Fibroblast of pulmonary artery (primary cell): Measurements from ENCODE around the gene ASF1A.
A peak's percentile ranks its signal among the peaks of the same experiment; 100 is the strongest.

Experiments
- DNase-seq: peaks from one replicate; pipeline ENCODE4 v3.0.0-alpha.2; 2010; ENCODE audit warnings: low read depth
- H3K4me3 ChIP-seq: replicated peaks from 2 replicates; pipeline ENCODE4 v1.5.1; 2011; ENCODE audit warnings: low read depth, mild to moderate bottlenecking, control low read depth, low read length, moderate library complexity
- TF ChIP-seq, protein P1 (sequence below): IDR thresholded peaks from 2 replicates; pipeline ENCODE4 v1.5.1; 2011; ENCODE audit warnings: mild to moderate bottlenecking, control low read depth, low read length, inconsistent platforms; ENCODE audit errors: missing control alignments

The ASF1A gene

DNA sequence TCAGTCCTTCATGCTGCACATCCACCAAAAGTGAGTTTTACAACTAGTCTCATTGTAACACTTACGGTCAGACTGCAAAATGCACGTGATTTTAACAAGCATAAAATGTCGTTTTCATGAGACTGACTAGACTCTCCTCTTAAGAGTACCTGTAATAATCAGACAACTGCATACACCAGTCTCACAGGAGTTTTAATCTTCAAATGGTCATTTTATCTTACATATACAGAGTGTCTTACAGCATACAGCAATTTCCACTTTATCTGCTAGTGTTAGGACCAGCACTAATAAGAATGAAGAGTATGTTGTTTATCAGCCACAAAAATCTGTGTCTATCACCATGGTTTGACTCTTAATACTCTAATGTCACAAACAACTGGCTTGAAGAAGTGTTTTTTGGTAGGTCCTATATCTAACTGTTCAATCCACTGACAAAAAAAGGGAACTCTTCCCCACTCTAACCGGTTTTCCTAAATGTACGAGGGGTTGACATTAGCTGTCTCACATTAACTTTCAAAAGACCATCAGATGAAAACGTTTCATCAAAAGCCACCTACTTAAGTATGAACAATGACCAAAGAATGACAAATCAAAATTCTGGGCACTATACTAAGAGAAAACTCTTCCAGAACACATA is 1.5 kb upstream of the ASF1A start:
- no peak for DNase-seq
- TF ChIP-seq, protein P1, sequence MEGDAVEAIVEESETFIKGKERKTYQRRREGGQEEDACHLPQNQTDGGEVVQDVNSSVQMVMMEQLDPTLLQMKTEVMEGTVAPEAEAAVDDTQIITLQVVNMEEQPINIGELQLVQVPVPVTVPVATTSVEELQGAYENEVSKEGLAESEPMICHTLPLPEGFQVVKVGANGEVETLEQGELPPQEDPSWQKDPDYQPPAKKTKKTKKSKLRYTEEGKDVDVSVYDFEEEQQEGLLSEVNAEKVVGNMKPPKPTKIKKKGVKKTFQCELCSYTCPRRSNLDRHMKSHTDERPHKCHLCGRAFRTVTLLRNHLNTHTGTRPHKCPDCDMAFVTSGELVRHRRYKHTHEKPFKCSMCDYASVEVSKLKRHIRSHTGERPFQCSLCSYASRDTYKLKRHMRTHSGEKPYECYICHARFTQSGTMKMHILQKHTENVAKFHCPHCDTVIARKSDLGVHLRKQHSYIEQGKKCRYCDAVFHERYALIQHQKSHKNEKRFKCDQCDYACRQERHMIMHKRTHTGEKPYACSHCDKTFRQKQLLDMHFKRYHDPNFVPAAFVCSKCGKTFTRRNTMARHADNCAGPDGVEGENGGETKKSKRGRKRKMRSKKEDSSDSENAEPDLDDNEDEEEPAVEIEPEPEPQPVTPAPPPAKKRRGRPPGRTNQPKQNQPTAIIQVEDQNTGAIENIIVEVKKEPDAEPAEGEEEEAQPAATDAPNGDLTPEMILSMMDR, result no peak
- peak overlapping the region; percentile 65 for H3K4me3 ChIP-seq

DNA sequence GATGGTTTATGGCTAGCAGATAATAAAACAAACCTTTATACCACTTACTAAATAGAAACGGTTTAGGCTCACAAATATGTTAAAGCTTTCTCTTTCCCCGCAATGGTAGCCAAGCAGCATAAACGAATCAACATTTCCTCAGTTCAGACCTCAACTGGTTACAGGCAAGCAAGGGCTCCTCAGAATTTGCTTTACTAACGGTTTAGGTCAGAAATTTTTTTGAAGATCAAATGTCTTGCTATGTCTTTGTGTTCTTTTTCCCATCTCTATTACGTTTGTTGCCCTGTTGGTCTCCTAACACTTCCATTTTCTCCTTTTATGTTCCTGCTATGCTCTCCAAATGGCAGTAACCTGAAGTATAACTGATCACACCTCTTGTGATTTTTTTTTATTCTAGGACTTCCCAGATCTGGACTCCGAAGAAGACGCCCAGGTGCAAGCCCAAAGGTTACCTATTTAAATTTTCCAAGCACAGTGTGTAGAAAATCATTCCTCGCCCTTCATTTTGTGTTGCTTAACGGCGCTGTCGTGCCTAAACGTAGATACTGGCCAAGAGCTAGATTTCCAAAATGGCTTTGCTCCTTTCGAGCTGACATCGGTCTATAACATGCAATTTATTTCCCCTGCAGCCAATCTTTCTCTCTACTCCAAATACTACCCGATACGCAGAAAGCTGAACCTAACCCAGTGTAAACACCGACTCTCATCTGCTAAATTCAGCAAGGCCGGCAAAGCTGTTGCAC is 717 bp upstream of the ASF1A start:
- peak; percentile 83 for DNase-seq
- peak overlapping the region; percentile 65 for H3K4me3 ChIP-seq
- TF ChIP-seq, protein P1, result no peak

DNA sequence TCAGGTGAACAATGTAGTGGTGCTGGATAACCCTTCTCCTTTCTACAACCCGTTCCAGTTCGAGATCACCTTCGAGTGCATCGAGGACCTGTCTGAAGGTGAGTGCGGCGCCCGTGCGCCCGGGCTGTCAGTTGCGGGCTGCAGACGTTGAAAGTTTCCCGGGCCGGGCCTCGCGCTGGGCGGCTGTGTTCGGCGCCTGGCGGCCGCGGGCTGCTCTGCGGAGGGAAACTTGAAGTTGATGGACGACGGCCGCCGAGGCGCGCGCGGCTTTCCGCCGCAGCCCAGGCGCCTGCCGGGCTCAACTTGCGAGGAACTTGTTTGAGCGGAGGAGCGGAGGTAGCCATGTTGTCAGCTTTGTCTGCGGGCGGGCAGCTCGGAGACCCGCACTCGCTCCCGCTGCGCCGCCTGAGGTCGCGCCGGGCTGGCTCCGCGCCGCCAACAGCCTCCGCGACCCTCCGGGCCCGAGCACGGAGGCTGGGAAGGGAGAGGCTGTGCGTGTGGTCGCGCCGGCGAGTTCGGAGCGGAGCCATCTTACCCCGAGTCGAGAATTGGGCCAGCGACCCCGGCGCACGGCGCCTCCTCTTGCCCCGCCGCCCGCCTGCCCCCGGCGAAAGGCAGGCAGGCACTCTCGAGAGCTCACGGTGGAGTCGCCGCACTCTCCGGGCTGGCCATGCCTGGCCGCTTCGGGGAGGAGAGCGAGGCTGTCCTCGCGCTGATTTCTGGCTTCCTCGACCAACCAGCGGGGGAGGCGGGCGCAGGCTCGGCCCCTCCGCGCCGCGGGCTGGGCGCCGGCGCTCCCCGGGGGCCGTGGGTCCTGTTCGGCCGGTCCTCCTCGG is 691 bp downstream of the ASF1A start:
- H3K4me3 ChIP-seq, result peak overlapping the region; percentile 81
- TF ChIP-seq, protein P1, result no peak
- peak; percentile 71 for DNase-seq

DNA sequence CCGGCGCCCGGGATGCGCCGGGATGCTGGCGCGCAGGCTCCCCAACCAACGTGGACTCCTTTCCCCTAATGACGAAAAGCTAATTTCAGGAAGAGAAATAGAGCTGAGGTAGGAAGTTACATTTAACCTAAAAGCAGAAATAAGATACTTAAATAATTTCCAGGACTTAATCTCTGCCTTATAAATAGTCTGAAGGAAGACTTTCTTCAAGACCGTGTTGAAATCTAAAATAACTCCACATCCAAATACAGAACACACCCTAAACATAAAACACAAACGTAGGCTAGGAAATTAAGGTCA is 1.3 kb downstream of the ASF1A start:
- no peak for DNase-seq
- H3K4me3 ChIP-seq, result peak overlapping the region; percentile 81
- TF ChIP-seq, protein P1, result no peak

DNA sequence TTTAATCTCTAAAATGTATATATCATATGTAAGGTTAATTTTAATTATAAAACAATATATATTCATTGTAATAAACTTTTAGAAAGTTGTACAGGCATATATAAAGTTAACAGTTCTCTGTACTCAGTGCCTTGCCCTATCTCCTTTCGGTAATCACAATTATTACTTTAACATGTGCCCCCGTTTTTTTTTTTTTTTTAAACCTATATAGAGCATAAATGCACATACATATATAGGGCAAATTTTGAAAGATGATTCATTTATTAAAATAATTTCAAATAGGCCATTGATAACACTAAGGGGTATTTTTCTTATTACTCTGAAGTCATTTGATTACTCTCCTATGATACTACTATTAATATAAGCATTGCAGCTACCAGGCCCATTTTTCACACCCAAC is 1.9 kb downstream of the ASF1A start:
- DNase-seq, result no peak
- peak overlapping the region; percentile 81 for H3K4me3 ChIP-seq
- TF ChIP-seq, protein P1, result no peak

DNA sequence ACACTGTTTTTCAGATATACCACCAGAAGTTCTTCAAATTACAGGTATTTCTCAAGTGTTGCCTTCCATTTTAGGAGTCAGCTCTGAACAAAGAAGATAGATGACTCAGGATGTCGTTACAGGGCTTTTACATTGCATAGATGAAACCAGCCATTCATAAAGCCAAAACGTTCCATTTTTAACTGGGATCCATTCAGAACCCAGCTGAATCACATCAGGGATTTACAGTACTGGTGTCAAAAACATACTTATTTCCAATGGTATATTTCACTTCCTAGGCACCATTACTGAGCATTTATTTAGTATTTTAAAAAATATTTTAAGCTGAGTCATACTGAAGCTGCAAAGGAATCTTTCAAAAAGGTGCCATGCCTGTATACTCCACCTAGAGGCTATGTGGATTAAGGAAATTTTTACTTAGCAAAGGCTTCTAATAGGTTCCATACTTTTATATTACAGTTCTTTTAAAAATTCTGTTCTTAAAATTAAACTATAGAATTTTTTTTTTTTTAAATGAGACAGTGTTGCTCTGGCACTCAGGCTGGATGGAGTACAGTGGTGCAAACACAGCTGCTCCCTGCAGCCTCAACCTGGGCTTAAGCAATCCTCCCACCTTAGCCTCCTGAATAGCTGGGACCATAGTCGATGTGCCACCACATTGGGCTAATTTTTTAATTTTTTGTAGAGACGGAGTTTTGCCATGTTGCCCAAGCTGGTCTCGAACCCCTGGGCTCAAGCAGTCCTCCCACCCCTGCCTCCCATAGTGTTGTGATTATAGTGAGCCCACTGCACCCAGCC is 2.6 kb downstream of the ASF1A start:
- DNase-seq, result peak; percentile 73
- TF ChIP-seq, protein P1, result peak; percentile 65

More for the DNA sequence above, 2.6 kb downstream of the ASF1A start:
- peak overlapping the region; percentile 81 for H3K4me3 ChIP-seq
